ENCODE measurements around the gene PC.
"Not testable (repeated sequence)": the region's sequence is repeated elsewhere in the genome, so short reads cannot be mapped to it uniquely, and the experiment has no call there.

Gene PC

DNA sequence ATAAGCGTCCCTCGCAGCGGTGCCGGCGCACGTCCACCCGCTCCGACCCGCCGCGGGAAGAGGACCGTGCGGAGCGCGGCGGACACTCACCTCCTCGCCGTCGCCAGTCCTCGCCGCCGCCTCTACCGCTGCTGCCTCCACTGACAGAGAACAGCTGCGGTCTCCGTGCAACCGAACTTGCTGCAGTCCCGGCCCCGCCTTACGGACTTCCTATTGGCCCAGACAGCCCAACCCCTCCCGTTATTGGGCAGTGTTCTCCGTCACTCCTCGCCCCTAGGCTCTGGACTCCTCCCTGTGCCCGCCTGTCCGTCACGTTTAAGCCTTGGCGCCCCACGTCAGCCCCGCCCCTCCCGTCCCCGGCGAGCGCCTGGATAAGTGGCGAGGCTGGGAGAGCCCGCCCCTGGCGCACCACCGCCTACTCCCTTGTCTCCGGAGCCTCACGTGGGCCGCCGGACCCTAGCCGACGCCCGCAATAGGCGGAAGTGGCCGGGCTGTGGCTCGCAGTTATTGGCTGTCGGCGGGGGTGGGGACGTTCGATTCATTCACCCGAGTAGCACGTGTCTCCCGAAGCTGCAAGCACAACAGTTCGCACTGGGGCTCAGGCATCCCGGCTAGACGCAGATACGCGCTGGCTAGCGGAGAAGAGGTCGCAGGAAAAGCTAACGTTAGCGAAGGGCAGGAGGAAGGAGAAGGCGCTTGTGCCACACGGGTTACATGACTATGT is at the start of gene PC:
PC (minus strand) TSS at position 152 of the 724 bp plus-strand sequence. CDS start 86,224 bp downstream, outside the sequence.
- DNase-seq, result peak; percentile 100
- Histone ChIP-seq H3K4me1 (peaks cover 0 to 27% (median 13%) of the 10 kb centered on the region in 4 donors), H3K27ac (peak within 1 kb of the TSS; percentile 74 to 81), H3K27me3 (no peaks in the 10 kb centered on the region), H3K36me3 (no peaks in the 10 kb centered on the region), H3K4me3 (peak within 1 kb of the TSS; percentile 70 to 76), H3K9me3 (no peaks in the 10 kb centered on the region)
- intact Hi-C loops (cut with DNase I; ENCODE audit: low total_unique reads), result loop anchor here (10.0 kb wide), 1 partner anchor 104 kb away; the partner anchor contains the start of gene LRFN4
- TF ChIP-seq, protein P1, sequence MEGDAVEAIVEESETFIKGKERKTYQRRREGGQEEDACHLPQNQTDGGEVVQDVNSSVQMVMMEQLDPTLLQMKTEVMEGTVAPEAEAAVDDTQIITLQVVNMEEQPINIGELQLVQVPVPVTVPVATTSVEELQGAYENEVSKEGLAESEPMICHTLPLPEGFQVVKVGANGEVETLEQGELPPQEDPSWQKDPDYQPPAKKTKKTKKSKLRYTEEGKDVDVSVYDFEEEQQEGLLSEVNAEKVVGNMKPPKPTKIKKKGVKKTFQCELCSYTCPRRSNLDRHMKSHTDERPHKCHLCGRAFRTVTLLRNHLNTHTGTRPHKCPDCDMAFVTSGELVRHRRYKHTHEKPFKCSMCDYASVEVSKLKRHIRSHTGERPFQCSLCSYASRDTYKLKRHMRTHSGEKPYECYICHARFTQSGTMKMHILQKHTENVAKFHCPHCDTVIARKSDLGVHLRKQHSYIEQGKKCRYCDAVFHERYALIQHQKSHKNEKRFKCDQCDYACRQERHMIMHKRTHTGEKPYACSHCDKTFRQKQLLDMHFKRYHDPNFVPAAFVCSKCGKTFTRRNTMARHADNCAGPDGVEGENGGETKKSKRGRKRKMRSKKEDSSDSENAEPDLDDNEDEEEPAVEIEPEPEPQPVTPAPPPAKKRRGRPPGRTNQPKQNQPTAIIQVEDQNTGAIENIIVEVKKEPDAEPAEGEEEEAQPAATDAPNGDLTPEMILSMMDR (IDR thresholded peaks at IDR 0.05), result no peak

GRCh38 chr11:67007126-67007525 is 48.9 kb upstream of the PC start:
- H3K27me3 ChIP-seq, result no peaks in the 10 kb centered on the region
- no peaks in the 10 kb centered on the region for H3K4me1 ChIP-seq
- no peak overlapping the region for H3K4me3 ChIP-seq
- H3K27ac ChIP-seq, result no peak overlapping the region
- intact Hi-C loops (cut with DNase I; ENCODE audit: low total_unique reads), result no loop called here
- no peaks in the 10 kb centered on the region for H3K36me3 ChIP-seq
- DNase-seq, result no peak
- TF ChIP-seq, protein P1 (IDR thresholded peaks at IDR 0.05), result no peak
- no peaks in the 10 kb centered on the region for H3K9me3 ChIP-seq

GRCh38 chr11:67006029-67006884 is 48.1 kb upstream of the PC start:
- peak in 1 of 2 donors; percentile 35 for DNase-seq

DNA sequence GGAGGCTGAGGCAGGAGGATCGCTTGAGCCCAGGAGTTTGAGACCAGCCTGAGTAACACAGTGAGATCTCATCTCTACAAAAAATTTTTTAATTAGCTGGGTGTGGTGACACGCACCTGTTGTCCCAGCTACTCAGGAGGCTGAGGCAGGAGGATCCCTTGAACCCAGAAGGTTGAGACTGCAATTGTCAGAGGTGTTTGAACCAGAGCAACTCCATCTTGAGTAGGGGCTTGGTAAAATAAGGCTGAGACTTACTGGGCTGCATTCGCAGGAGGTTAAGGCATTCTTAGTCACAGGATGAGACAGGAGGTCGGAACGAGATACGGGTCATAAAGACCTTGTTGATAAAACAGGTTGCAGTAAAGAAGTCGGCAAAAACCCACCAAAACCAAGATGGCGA is 47.0 kb upstream of the PC start:
- H3K4me3 ChIP-seq; H3K27ac ChIP-seq; DNase-seq; H3K36me3 ChIP-seq; H3K27me3 ChIP-seq; H3K4me1 ChIP-seq; intact Hi-C loops (cut with DNase I; ENCODE audit: low total_unique reads); H3K9me3 ChIP-seq: not testable (repeated sequence)

More at GRCh38 chr11:67006029-67006884, 48.1 kb upstream of the PC start:
- TF ChIP-seq, protein P1 (IDR thresholded peaks at IDR 0.05), result no peak
- intact Hi-C loops (cut with DNase I; ENCODE audit: low total_unique reads), result no loop called here
- Histone ChIP-seq H3K27me3 (no peaks in the 10 kb centered on the region), H3K9me3 (no peaks in the 10 kb centered on the region), H3K4me3 (no peak overlapping the region), H3K4me1 (no peaks in the 10 kb centered on the region), H3K36me3 (no peaks in the 10 kb centered on the region), H3K27ac (no peak overlapping the region)

DNA sequence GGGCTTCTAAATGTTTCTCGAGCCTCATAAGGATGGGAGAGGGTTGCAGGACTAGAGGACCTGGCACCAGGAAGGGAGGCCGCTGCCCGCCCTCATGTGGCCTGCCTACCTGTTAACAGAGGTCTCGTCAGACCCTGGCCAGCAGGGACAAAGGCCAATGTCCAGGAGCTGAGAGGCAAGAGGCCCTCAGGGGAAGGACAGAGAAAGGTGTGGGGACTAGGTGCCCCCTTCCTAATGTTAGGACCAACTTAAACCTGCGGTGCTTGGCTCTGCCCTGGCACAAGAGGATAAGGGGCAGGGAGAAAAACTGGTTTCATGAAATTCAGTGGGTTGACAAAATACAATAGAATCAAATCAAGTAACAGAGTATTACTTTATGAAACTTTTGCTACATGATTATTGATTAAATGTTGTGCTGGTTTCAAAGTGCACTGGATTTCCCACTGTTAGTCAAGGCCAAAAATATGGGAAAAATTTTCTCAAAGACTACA is 44.8 kb upstream of the PC start:
- intact Hi-C loops (cut with DNase I; ENCODE audit: low total_unique reads), result no loop called here
- no peaks in the 10 kb centered on the region for H3K36me3 ChIP-seq
- H3K4me3 ChIP-seq, result no peak overlapping the region
- H3K27me3 ChIP-seq, result no peaks in the 10 kb centered on the region
- H3K4me1 ChIP-seq, result no peaks in the 10 kb centered on the region
- DNase-seq, result no peak
- TF ChIP-seq, protein P1 (IDR thresholded peaks at IDR 0.05), result no peak
- no peaks in the 10 kb centered on the region for H3K9me3 ChIP-seq
- no peak overlapping the region for H3K27ac ChIP-seq

Measured in tibial artery (tissue), 4 donors.